ENCODE data around the gene FAM107B. TPM values are rescaled to one million over a fixed set of nuclear protein-coding genes. Genes with fewer than 3 reads are reported as not detected.
A peak's percentile ranks its signal among the peaks of the same experiment; 100 is the strongest.

FAM107B gene
- total and polyA plus RNA-seq, 4 donors, result 38.4 to 85.4 (median 68.9) TPM

GRCh38 chr10:14491811-14492210, 282.9 kb downstream of the FAM107B start:
- no peaks in the 10 kb centered on the region for H3K36me3 ChIP-seq (ENCODE audit: control insufficient read depth in 4 of 4, insufficient read depth in 4 of 4, low read length in 4 of 4)
- no peak overlapping the region for H3K9ac ChIP-seq (ENCODE audit: insufficient read depth in 1 of 2, low read length in 2 of 2)
- TF ChIP-seq CTCF (IDR thresholded peaks at IDR 0.05; ENCODE audit: control extremely low read depth, extremely low read depth), result no peak
- WGBS, 2 donors, result 77% methylated on average over 5 of the region's 5 CpGs
- H3K9me3 ChIP-seq (ENCODE audit: control insufficient read depth in 4 of 4, insufficient read depth in 3 of 4, low read length in 3 of 4), result no peaks in the 10 kb centered on the region
- H3K27me3 ChIP-seq (ENCODE audit: control insufficient read depth in 3 of 3, insufficient read depth in 3 of 3, low read length in 2 of 3), result peaks cover 0 to 3% (median 0%) of the 10 kb centered on the region in 3 donors
- no peak overlapping the region for H3K27ac ChIP-seq (ENCODE audit: low read depth in 1 of 2, low read length in 1 of 2)
- no peak for ATAC-seq (ENCODE audit: insufficient read depth, low FRiP score)
- DNase-seq, result no peak
- H3K4me3 ChIP-seq, result no peak overlapping the region
- peaks cover 0 to 7% (median 0%) of the 10 kb centered on the region in 5 donors for H3K4me1 ChIP-seq (ENCODE audit: control insufficient read depth in 5 of 5, insufficient read depth in 5 of 5, low read length in 5 of 5)

- Histone ChIP-seq H3K27me3 (ENCODE audit: control insufficient read depth in 3 of 3, insufficient read depth in 3 of 3, low read length in 2 of 3) (peaks cover 0 to 3% (median 0%) of the 10 kb centered on the region in 3 donors), H3K4me1 (ENCODE audit: control insufficient read depth in 5 of 5, insufficient read depth in 5 of 5, low read length in 5 of 5) (peaks cover 0 to 7% (median 0%) of the 10 kb centered on the region in 5 donors), H3K36me3 (ENCODE audit: control insufficient read depth in 4 of 4, insufficient read depth in 4 of 4, low read length in 4 of 4) (no peaks in the 10 kb centered on the region), H3K9ac (ENCODE audit: insufficient read depth in 1 of 2, low read length in 2 of 2) (no peak overlapping the region), H3K9me3 (ENCODE audit: control insufficient read depth in 4 of 4, insufficient read depth in 3 of 4, low read length in 3 of 4) (no peaks in the 10 kb centered on the region), H3K27ac (ENCODE audit: low read depth in 1 of 2, low read length in 1 of 2) (no peak overlapping the region), H3K4me3 (no peak overlapping the region)
- no peak for ATAC-seq (ENCODE audit: insufficient read depth, low FRiP score)
- WGBS, 2 donors, result 78 to 84% methylated on average over 1 of the region's 1 CpG
- DNase-seq, result no peak
- TF ChIP-seq CTCF (IDR thresholded peaks at IDR 0.05; ENCODE audit: control extremely low read depth, extremely low read depth), result no peak
Observed at GRCh38 chr10:14489522-14490177, 285.0 kb downstream of the FAM107B start.

- TF ChIP-seq CTCF (IDR thresholded peaks at IDR 0.05; ENCODE audit: control extremely low read depth, extremely low read depth), result no peak
- Histone ChIP-seq H3K4me1 (ENCODE audit: control insufficient read depth in 5 of 5, insufficient read depth in 5 of 5, low read length in 5 of 5) (peaks cover 0 to 7% (median 0%) of the 10 kb centered on the region in 5 donors), H3K27me3 (ENCODE audit: control insufficient read depth in 3 of 3, insufficient read depth in 3 of 3, low read length in 2 of 3) (peaks cover 0 to 3% (median 0%) of the 10 kb centered on the region in 3 donors), H3K36me3 (ENCODE audit: control insufficient read depth in 4 of 4, insufficient read depth in 4 of 4, low read length in 4 of 4) (no peaks in the 10 kb centered on the region), H3K27ac (ENCODE audit: low read depth in 1 of 2, low read length in 1 of 2) (no peak overlapping the region), H3K9ac (ENCODE audit: insufficient read depth in 1 of 2, low read length in 2 of 2) (peak overlapping the region in 1 of 2 donors; percentile 50), H3K4me3 (no peak overlapping the region), H3K9me3 (ENCODE audit: control insufficient read depth in 4 of 4, insufficient read depth in 3 of 4, low read length in 3 of 4) (no peaks in the 10 kb centered on the region)
- DNase-seq (peak; percentile 31 to 72 (median 68)), ATAC-seq (ENCODE audit: insufficient read depth, low FRiP score) (no peak)
- 35 to 67% methylated on average over 6 of the region's 6 CpGs for WGBS, 2 donors
Observed at GRCh38 chr10:14487488-14487883, 287.2 kb downstream of the FAM107B start.

Data from lung (tissue), 12 donors.